ENCODE measurements around the gene DIP2C.

DNA sequence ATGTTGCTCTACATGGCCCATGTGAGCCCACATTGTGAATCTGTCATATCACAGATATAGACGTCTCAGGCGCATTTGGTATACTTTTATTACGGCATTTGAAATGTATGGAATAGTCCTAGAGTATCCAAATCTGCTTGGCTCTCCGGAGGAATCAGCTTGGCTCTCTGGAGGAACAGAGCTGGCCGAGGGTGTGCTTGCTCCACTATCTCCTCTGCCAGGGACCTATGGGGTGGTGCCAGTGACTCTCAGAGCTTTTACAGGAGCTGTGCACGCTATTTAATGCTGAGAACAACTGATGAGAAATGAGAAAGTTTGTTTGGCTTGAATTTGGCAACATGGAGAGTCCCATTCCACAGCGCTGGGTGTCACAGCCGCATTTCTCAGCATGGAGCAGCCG lies 410.2 kb downstream of the DIP2C start:
- TF ChIP-seq, protein P1, sequence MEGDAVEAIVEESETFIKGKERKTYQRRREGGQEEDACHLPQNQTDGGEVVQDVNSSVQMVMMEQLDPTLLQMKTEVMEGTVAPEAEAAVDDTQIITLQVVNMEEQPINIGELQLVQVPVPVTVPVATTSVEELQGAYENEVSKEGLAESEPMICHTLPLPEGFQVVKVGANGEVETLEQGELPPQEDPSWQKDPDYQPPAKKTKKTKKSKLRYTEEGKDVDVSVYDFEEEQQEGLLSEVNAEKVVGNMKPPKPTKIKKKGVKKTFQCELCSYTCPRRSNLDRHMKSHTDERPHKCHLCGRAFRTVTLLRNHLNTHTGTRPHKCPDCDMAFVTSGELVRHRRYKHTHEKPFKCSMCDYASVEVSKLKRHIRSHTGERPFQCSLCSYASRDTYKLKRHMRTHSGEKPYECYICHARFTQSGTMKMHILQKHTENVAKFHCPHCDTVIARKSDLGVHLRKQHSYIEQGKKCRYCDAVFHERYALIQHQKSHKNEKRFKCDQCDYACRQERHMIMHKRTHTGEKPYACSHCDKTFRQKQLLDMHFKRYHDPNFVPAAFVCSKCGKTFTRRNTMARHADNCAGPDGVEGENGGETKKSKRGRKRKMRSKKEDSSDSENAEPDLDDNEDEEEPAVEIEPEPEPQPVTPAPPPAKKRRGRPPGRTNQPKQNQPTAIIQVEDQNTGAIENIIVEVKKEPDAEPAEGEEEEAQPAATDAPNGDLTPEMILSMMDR (IDR thresholded peaks at IDR 0.05): no peak
- no peak for TF ChIP-seq POLR2A (IDR thresholded peaks at IDR 0.05)

Data from testis (tissue), 2 donors.